ENCODE results near the gene CRP.
A peak's percentile ranks its signal among the peaks of the same experiment; 100 is the strongest.

Gene CRP

GRCh38 chr1:159704481-159704880 lies 9.9 kb downstream of the CRP start:
- no peaks in the 10 kb centered on the region for H3K9me3 ChIP-seq (ENCODE audit: insufficient read depth, low read length)
- no peak overlapping the region for H3K4me2 ChIP-seq (ENCODE audit: low read length)
- peaks cover 5% of the 10 kb centered on the region for H3K4me1 ChIP-seq (ENCODE audit: low read length)
- no peak overlapping the region for H3K27ac ChIP-seq (ENCODE audit: low read length)
- no peaks in the 10 kb centered on the region for H4K20me1 ChIP-seq (ENCODE audit: insufficient read depth, low read length)
- no peak overlapping the region for H3K4me3 ChIP-seq (ENCODE audit: low read length)
- H3K27me3 ChIP-seq (ENCODE audit: low read depth, low read length) = no peaks in the 10 kb centered on the region
- TF ChIP-seq, protein P1, sequence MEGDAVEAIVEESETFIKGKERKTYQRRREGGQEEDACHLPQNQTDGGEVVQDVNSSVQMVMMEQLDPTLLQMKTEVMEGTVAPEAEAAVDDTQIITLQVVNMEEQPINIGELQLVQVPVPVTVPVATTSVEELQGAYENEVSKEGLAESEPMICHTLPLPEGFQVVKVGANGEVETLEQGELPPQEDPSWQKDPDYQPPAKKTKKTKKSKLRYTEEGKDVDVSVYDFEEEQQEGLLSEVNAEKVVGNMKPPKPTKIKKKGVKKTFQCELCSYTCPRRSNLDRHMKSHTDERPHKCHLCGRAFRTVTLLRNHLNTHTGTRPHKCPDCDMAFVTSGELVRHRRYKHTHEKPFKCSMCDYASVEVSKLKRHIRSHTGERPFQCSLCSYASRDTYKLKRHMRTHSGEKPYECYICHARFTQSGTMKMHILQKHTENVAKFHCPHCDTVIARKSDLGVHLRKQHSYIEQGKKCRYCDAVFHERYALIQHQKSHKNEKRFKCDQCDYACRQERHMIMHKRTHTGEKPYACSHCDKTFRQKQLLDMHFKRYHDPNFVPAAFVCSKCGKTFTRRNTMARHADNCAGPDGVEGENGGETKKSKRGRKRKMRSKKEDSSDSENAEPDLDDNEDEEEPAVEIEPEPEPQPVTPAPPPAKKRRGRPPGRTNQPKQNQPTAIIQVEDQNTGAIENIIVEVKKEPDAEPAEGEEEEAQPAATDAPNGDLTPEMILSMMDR (IDR thresholded peaks at IDR 0.05; ENCODE audit: low read depth, low read length) = no peak
- TF ChIP-seq EZH2phosphoT487 (IDR thresholded peaks at IDR 0.05; ENCODE audit: low read depth) = no peak
- no peak overlapping the region for H3K9ac ChIP-seq (ENCODE audit: low read length)
- H3K36me3 ChIP-seq (replicated peaks; ENCODE audit: low read depth, low read length) = no peaks in the 10 kb centered on the region
- no peak overlapping the region for H2AFZ ChIP-seq (ENCODE audit: low read depth, low read length)
- H3K79me2 ChIP-seq (ENCODE audit: low read length) = no peaks in the 10 kb centered on the region

DNA sequence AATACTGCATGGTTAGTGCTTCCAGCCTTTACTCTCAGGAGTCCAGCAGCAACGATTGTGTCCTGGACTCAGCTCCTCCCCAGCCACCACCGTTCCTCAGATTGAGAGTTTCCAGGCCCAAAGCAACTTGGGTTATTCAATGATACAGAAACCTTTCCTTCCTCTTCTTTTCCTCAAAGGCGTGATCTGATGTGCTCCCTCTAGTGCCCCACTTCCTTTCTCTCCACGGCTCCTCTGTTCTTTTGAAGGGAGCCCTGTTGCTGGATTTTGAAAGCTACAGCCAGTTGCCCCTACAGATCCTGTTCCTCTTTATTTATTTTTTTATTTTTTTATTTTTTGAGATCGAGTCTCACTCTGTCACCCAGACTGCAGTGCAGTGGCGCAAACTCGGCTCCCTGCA lies 14.1 kb downstream of the CRP start:
- no peaks in the 10 kb centered on the region for H4K20me1 ChIP-seq (ENCODE audit: insufficient read depth, low read length)
- H3K9me3 ChIP-seq (ENCODE audit: insufficient read depth, low read length) = no peaks in the 10 kb centered on the region
- H3K4me3 ChIP-seq (ENCODE audit: low read length) = no peak overlapping the region
- no peaks in the 10 kb centered on the region for H3K79me2 ChIP-seq (ENCODE audit: low read length)
- no peak overlapping the region for H3K9ac ChIP-seq (ENCODE audit: low read length)
- peaks cover 8% of the 10 kb centered on the region for H3K4me1 ChIP-seq (ENCODE audit: low read length)
- no peak overlapping the region for H3K4me2 ChIP-seq (ENCODE audit: low read length)
- no peaks in the 10 kb centered on the region for H3K36me3 ChIP-seq (replicated peaks; ENCODE audit: low read depth, low read length)
- H2AFZ ChIP-seq (ENCODE audit: low read depth, low read length) = no peak overlapping the region
- TF ChIP-seq, protein P1 (IDR thresholded peaks at IDR 0.05; ENCODE audit: low read depth, low read length) = no peak
- TF ChIP-seq EZH2phosphoT487 (IDR thresholded peaks at IDR 0.05; ENCODE audit: low read depth) = no peak
- H3K27ac ChIP-seq (ENCODE audit: low read length) = no peak overlapping the region
- H3K27me3 ChIP-seq (ENCODE audit: low read depth, low read length) = no peaks in the 10 kb centered on the region

GRCh38 chr1:159699653-159700052 lies 14.7 kb downstream of the CRP start:
- H3K4me3 ChIP-seq (ENCODE audit: low read length) = no peak overlapping the region

DNA sequence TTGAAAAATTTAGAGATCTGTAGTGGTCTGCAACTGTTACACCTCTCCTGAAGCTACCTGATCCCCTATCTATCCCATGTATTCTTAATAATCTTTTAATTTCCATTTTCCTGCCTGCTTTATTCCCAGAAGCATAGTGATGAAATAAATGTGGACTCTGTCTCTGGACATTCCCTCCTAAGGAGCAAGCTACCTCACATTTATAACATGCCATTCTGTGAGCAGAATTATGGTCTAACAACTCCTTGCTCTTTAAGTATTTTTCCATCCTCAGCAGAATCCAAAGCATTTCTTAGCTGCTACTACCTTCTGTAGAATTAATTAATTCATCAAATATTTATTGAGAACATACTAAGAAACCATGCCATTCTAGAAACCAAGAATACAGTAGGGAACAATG lies 15.1 kb downstream of the CRP start:
- Histone ChIP-seq H3K9me3 (ENCODE audit: insufficient read depth, low read length) (no peaks in the 10 kb centered on the region), H3K9ac (ENCODE audit: low read length) (no peak overlapping the region), H3K27me3 (ENCODE audit: low read depth, low read length) (no peaks in the 10 kb centered on the region), H2AFZ (ENCODE audit: low read depth, low read length) (peak overlapping the region; percentile 42; the same call in 1 of the 2 replicates), H3K4me3 (ENCODE audit: low read length) (no peak overlapping the region), H4K20me1 (ENCODE audit: insufficient read depth, low read length) (no peaks in the 10 kb centered on the region), H3K4me1 (ENCODE audit: low read length) (peaks cover 8% of the 10 kb centered on the region), H3K36me3 (replicated peaks; ENCODE audit: low read depth, low read length) (no peaks in the 10 kb centered on the region), H3K4me2 (ENCODE audit: low read length) (0 out of 2 replicates have a peak overlapping the region, but pooled peaks have one; percentile 1), H3K27ac (ENCODE audit: low read length) (no peak overlapping the region), H3K79me2 (ENCODE audit: low read length) (no peaks in the 10 kb centered on the region)
- TF ChIP-seq, protein P1 (IDR thresholded peaks at IDR 0.05; ENCODE audit: low read depth, low read length) = no peak
- no peak for TF ChIP-seq EZH2phosphoT487 (IDR thresholded peaks at IDR 0.05; ENCODE audit: low read depth)

More at GRCh38 chr1:159699653-159700052, 14.7 kb downstream of the CRP start:
- Histone ChIP-seq H3K27ac (ENCODE audit: low read length) (no peak overlapping the region), H4K20me1 (ENCODE audit: insufficient read depth, low read length) (no peaks in the 10 kb centered on the region), H3K4me1 (ENCODE audit: low read length) (peaks cover 8% of the 10 kb centered on the region), H3K36me3 (replicated peaks; ENCODE audit: low read depth, low read length) (no peaks in the 10 kb centered on the region), H3K79me2 (ENCODE audit: low read length) (no peaks in the 10 kb centered on the region), H3K9me3 (ENCODE audit: insufficient read depth, low read length) (no peaks in the 10 kb centered on the region), H3K27me3 (ENCODE audit: low read depth, low read length) (no peaks in the 10 kb centered on the region), H3K9ac (ENCODE audit: low read length) (no peak overlapping the region), H2AFZ (ENCODE audit: low read depth, low read length) (peak overlapping the region; percentile 42; the same call in 1 of the 2 replicates), H3K4me2 (ENCODE audit: low read length) (0 out of 2 replicates have a peak overlapping the region, but pooled peaks have one; percentile 1)
- TF ChIP-seq, protein P1 (IDR thresholded peaks at IDR 0.05; ENCODE audit: low read depth, low read length) = no peak
- TF ChIP-seq EZH2phosphoT487 (IDR thresholded peaks at IDR 0.05; ENCODE audit: low read depth) = no peak

Measured in OCI-LY3 (cell line).